Sigmoid colon (tissue), 7 donors: ENCODE data around the gene ANGPT4. TPM values are rescaled to one million over a fixed set of nuclear protein-coding genes. Genes with fewer than 3 reads are reported as not detected.

Source experiments
- DNase-seq: peaks from one replicate; pipeline ENCODE4 v3.0.0-alpha.2; 2019
- H3K27ac ChIP-seq, 4 donors: fragments of 200-600 bp; sonication (generic); one replicate each; pipeline ENCODE4 v1.5.1; 2016 to 2019; ENCODE audit warnings: mild to moderate bottlenecking in 1 of 4
- H3K27me3 ChIP-seq, 3 donors: fragments of 200-600 bp; sonication (generic); one replicate each; pipeline ENCODE4 v1.5.1; 2019; ENCODE audit warnings: mild to moderate bottlenecking in 1 of 3
- H3K36me3 ChIP-seq, 4 donors: fragments of 200-600 bp; sonication (generic); one replicate each; pipeline ENCODE4 v1.5.1; 2016 to 2019
- H3K4me1 ChIP-seq, 4 donors: fragments of 200-600 bp; sonication (generic); one replicate each; pipeline ENCODE4 v1.5.1; 2017 to 2019
- H3K4me3 ChIP-seq, 4 donors: fragments of 200-600 bp; sonication (generic); one replicate each; pipeline ENCODE4 v1.5.1; 2017 to 2019; ENCODE audit warnings: mild to moderate bottlenecking in 2 of 4, moderate library complexity in 1 of 4
- H3K9me3 ChIP-seq, 4 donors: fragments of 200-600 bp in 3 of 4; sonication (generic) in 3 of 4; one replicate each; pipeline versions ENCODE4 v1.5.1 to v1.6.1; 2013 to 2019
- EP300 ChIP-seq, 4 donors: sonication (generic); formaldehyde crosslinking; IDR thresholded peaks; one replicate each; pipeline ENCODE4 v1.6.1; 2017; ENCODE audit warnings: antibody characterized with exemption in 4 of 4
- POLR2A ChIP-seq, 2 donors: fragments of 450-650 bp; IDR thresholded peaks; one replicate each; pipeline ENCODE4 v1.6.1; 2016; ENCODE audit warnings: antibody characterized with exemption in 2 of 2, mild to moderate bottlenecking in 2 of 2, moderate library complexity in 2 of 2
- POLR2AphosphoS5 ChIP-seq, 4 donors: sonication (generic); formaldehyde crosslinking; IDR thresholded peaks; one replicate each; pipeline ENCODE4 v1.6.1; 2017; ENCODE audit warnings: antibody characterized with exemption in 4 of 4
- WGBS, 2 donors: extraction: QIAGEN DNeasy Blood & Tissue Kit; methylation state at CpG; one replicate each; pipeline ENCODE4 v1.1.7; 2013; 5-methylcytosine and 5-hydroxymethylcytosine counted together
- intact Hi-C: fragments of 100-400 bp; cut with DNase I; formaldehyde crosslinking; loops from one replicate; pipeline ENCODE4 v1.15.1; 2023
- polyA plus RNA-seq, 3 donors: library from polyadenylated mRNA; stranded (reverse); fragments of 200-250 nt; gene quantifications; one replicate each; pipeline ENCODE4 v1.2.3, GENCODE V29; 2013
- total RNA-seq, 4 donors: library from RNA; depleted of rRNA; stranded (reverse); fragments of >200 nt; gene quantifications; one replicate each; pipeline ENCODE4 v1.1.0, GENCODE V29; 2016
- TF ChIP-seq, protein P1 (sequence below), 4 experiments: fragments of 450-650 bp in 3 of 4; fragments of 200-600 bp in 1 of 4; IDR thresholded peaks; one replicate each; pipeline ENCODE4 v1.5.1; 2016 to 2019; ENCODE audit warnings: antibody characterized with exemption in 4 of 4, mild to moderate bottlenecking in 3 of 4, moderate library complexity in 2 of 4
- donor health status: healthy with polysubstance abuse.
- donor health status: Bipolar disorder and iron deficiency.
- donor health status: healthy.

Gene ANGPT4
- total and polyA plus RNA-seq, 7 donors: under 0.01 to 0.28 (median 0.23) TPM; not detected in 3

DNA sequence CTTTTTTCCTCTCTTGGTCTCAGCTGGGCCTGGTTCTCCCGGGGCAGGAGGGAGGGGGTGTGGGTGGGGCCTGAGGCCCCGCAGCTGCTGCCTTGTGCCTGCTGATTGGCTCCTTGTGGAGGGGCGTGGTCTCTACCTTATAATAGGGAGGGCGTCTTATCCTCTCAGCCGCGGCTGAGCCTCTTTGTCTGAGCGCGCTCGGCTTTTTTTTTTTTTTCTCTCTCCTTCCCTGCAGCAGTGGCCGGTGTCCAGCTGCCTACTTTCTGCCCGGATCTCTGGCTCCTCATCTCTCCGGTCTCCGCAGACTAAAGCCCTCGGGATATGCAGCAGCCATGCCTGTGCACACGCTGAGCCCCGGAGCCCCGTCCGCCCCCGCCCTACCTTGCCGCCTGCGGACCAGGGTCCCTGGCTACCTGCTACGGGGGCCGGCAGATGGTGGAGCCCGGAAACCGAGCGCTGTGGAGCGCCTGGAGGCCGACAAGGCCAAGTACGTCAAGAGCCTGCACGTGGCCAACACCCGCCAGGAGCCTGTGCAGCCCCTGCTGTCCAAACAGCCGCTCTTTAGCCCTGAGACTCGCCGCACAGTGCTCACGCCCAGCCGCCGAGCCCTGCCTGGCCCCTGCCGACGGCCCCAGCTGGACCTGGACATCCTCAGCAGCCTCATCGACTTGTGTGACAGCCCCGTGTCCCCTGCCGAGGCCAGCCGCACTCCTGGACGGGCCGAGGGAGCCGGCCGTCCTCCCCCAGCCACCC lies 71.5 kb downstream of the ANGPT4 start:
- peaks cover 14 to 46% (median 30%) of the 10 kb centered on the region in 3 donors for H3K27me3 ChIP-seq
- H3K4me3 ChIP-seq: peak overlapping the region in 3 of 4 donors; percentile 32 to 43 (median 41)
- peaks cover 0 to 24% (median 23%) of the 10 kb centered on the region in 4 donors for H3K4me1 ChIP-seq
- DNase-seq: peak; percentile 95
- H3K9me3 ChIP-seq: no peaks in the 10 kb centered on the region
- no peak for TF ChIP-seq EP300 (IDR thresholded peaks at IDR 0.05)
- intact Hi-C loops: no loop called here
- no peak overlapping the region for H3K27ac ChIP-seq
- WGBS, 2 donors: 15 to 24% methylated on average over 46 to 47 of the region's 47 CpGs
- H3K36me3 ChIP-seq: no peaks in the 10 kb centered on the region

DNA sequence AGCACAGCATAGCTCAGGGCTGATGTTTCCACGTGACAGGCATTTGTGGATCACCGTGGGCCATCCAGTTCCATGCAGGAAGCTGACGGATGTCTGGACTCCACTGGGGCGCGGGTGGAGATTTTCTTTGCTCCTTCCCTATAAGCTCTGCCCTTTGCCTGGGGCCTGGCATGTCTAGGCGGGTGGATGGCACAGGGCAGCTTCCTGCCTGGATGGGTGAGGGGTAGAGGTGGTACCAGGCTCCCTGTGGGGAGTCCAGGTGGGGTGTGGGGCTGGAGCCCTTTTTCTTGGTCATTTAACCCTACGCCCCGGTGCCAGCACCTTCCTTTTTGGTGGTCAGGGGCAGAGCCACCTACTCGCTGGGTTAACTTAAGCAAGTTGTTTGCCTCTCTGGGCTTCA lies 72.2 kb downstream of the ANGPT4 start:
- TF ChIP-seq, protein P1, sequence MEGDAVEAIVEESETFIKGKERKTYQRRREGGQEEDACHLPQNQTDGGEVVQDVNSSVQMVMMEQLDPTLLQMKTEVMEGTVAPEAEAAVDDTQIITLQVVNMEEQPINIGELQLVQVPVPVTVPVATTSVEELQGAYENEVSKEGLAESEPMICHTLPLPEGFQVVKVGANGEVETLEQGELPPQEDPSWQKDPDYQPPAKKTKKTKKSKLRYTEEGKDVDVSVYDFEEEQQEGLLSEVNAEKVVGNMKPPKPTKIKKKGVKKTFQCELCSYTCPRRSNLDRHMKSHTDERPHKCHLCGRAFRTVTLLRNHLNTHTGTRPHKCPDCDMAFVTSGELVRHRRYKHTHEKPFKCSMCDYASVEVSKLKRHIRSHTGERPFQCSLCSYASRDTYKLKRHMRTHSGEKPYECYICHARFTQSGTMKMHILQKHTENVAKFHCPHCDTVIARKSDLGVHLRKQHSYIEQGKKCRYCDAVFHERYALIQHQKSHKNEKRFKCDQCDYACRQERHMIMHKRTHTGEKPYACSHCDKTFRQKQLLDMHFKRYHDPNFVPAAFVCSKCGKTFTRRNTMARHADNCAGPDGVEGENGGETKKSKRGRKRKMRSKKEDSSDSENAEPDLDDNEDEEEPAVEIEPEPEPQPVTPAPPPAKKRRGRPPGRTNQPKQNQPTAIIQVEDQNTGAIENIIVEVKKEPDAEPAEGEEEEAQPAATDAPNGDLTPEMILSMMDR (IDR thresholded peaks at IDR 0.05): no peak
- TF ChIP-seq POLR2AphosphoS5 (IDR thresholded peaks at IDR 0.05) (no peak), POLR2A (IDR thresholded peaks at IDR 0.05) (no peak), EP300 (IDR thresholded peaks at IDR 0.05) (no peak)
- H3K4me1 ChIP-seq: peaks cover 0 to 24% (median 23%) of the 10 kb centered on the region in 4 donors
- H3K9me3 ChIP-seq: no peaks in the 10 kb centered on the region
- intact Hi-C loops: no loop called here
- H3K36me3 ChIP-seq: no peaks in the 10 kb centered on the region
- H3K27ac ChIP-seq: no peak overlapping the region
- no peak for DNase-seq
- WGBS, 2 donors: 51 to 74% methylated on average over 9 of the region's 9 CpGs
- peaks cover 14 to 46% (median 30%) of the 10 kb centered on the region in 3 donors for H3K27me3 ChIP-seq
- H3K4me3 ChIP-seq: peak overlapping the region in 1 of 4 donors; percentile 41

DNA sequence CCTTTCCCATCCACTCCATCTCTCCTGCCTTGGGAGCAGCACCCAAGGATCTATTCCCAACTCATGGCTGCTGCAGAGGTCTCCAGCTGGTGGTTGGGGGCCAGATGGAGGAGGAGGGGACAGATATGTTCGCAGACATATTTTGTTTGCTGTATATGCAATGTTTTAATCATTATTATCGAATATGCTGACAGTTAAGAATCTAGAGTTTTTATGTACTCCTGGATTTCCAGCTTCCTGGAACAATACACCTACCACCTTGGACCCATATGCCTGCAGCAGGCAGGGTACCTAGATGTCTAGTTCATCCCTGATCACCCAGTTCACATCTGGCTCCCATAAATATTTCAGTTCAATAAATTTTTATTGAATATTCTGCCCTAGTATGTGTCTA lies 73.6 kb downstream of the ANGPT4 start:
- no peak for DNase-seq
- H3K27ac ChIP-seq: no peak overlapping the region

GRCh38 chr20:841568-842546 lies 74.3 kb downstream of the ANGPT4 start:
- WGBS, 2 donors: 10 to 23% methylated on average over 62 of the region's 62 CpGs
- H3K27ac ChIP-seq: no peak overlapping the region
- TF ChIP-seq POLR2AphosphoS5 (IDR thresholded peaks at IDR 0.05) (no peak), EP300 (IDR thresholded peaks at IDR 0.05) (no peak), POLR2A (IDR thresholded peaks at IDR 0.05) (no peak)
- TF ChIP-seq, protein P1 (IDR thresholded peaks at IDR 0.05): no peak
- no peak for DNase-seq
- intact Hi-C loops: no loop called here
- H3K4me1 ChIP-seq: peaks cover 0 to 24% (median 23%) of the 10 kb centered on the region in 4 donors
- no peaks in the 10 kb centered on the region for H3K9me3 ChIP-seq
- H3K36me3 ChIP-seq: no peaks in the 10 kb centered on the region
- H3K27me3 ChIP-seq: peaks cover 14 to 46% (median 30%) of the 10 kb centered on the region in 3 donors
- H3K4me3 ChIP-seq: peak overlapping the region in 3 of 4 donors; percentile 21 to 34 (median 27)

More for the DNA sequence above, 73.6 kb downstream of the ANGPT4 start:
- H3K9me3 ChIP-seq: no peaks in the 10 kb centered on the region
- peaks cover 0 to 24% (median 23%) of the 10 kb centered on the region in 4 donors for H3K4me1 ChIP-seq
- peaks cover 14 to 46% (median 30%) of the 10 kb centered on the region in 3 donors for H3K27me3 ChIP-seq
- TF ChIP-seq POLR2A (IDR thresholded peaks at IDR 0.05) (no peak), EP300 (IDR thresholded peaks at IDR 0.05) (no peak), POLR2AphosphoS5 (IDR thresholded peaks at IDR 0.05) (no peak)
- TF ChIP-seq, protein P1 (IDR thresholded peaks at IDR 0.05): no peak
- no peaks in the 10 kb centered on the region for H3K36me3 ChIP-seq
- WGBS, 2 donors: 36 to 81% methylated on average over 2 of the region's 2 CpGs
- intact Hi-C loops: no loop called here
- no peak overlapping the region for H3K4me3 ChIP-seq
